NK-92 (cell line): ENCODE results near the gene STEAP1B.
"Not testable (repeated sequence)": the region's sequence is repeated elsewhere in the genome, so short reads cannot be mapped to it uniquely, and the experiment has no call there.

Source experiments
- DNase-seq: peaks from one replicate; lab custom pipeline; 2025; ENCODE audit not compliant: unreplicated experiment; lab: John Stamatoyannopoulos, UW

STEAP1B gene

GRCh38 chr7:22499044-22499443 lies 944 bp downstream of the STEAP1B start:
- DNase-seq, result no peak

GRCh38 chr7:22496912-22497311 lies 3.1 kb downstream of the STEAP1B start:
- DNase-seq, result not testable (repeated sequence)

- DNase-seq, result not testable (repeated sequence)
These were observed 3.6 kb downstream of the STEAP1B start for GRCh38 chr7:22496296-22496888.

GRCh38 chr7:22493160-22493925 lies 6.6 kb downstream of the STEAP1B start:
- not testable (repeated sequence) for DNase-seq

- no peak for DNase-seq
These were observed 11.1 kb downstream of the STEAP1B start for GRCh38 chr7:22488643-22489462.

GRCh38 chr7:22487978-22488642 lies 11.9 kb downstream of the STEAP1B start:
- DNase-seq, result no peak

GRCh38 chr7:22486597-22486996 lies 13.4 kb downstream of the STEAP1B start:
- DNase-seq, result no peak

- DNase-seq, result no peak
These were observed 14.8 kb downstream of the STEAP1B start for GRCh38 chr7:22485189-22485588.

- no peak for DNase-seq
These were observed 17.5 kb downstream of the STEAP1B start for GRCh38 chr7:22482503-22482902.

- DNase-seq, result no peak
These were observed 18.3 kb downstream of the STEAP1B start for GRCh38 chr7:22481726-22482125.

- no peak for DNase-seq
These were observed 19.4 kb downstream of the STEAP1B start for GRCh38 chr7:22480523-22481075.

- DNase-seq, result no peak
These were observed 22.0 kb downstream of the STEAP1B start for GRCh38 chr7:22477876-22478450.

- DNase-seq, result no peak
These were observed 22.7 kb downstream of the STEAP1B start for GRCh38 chr7:22477262-22477661.

- no peak for DNase-seq
These were observed 23.2 kb downstream of the STEAP1B start for GRCh38 chr7:22476824-22477223.

- DNase-seq, result no peak
These were observed 25.3 kb downstream of the STEAP1B start for GRCh38 chr7:22474645-22475044.

GRCh38 chr7:22470981-22471380 lies 29.0 kb downstream of the STEAP1B start:
- DNase-seq, result no peak

- no peak for DNase-seq
These were observed 30.4 kb downstream of the STEAP1B start for GRCh38 chr7:22469371-22470143.

GRCh38 chr7:22468609-22469008 lies 31.4 kb downstream of the STEAP1B start:
- DNase-seq, result no peak

- DNase-seq, result no peak
These were observed 35.7 kb downstream of the STEAP1B start for GRCh38 chr7:22464299-22464698.
